ENCODE results near the gene AWAT1.
"Not testable (repeated sequence)": the region's sequence is repeated elsewhere in the genome, so short reads cannot be mapped to it uniquely, and the experiment has no call there.

AWAT1 gene

GRCh38 chrX:70257423-70258288 is 23.2 kb downstream of the AWAT1 start:
- no peak for FAIRE-seq
- DNase-seq (ENCODE audit: insufficient read length, low spot score), result no peak
- TF ChIP-seq PAX5 (IDR thresholded peaks at IDR 0.05; ENCODE audit: insufficient read depth, low read length, severe bottlenecking) (no peak), POU2F2 (IDR thresholded peaks at IDR 0.05; ENCODE audit: low read depth, low read length) (no peak), POLR2A (IDR thresholded peaks at IDR 0.05; ENCODE audit: low read depth, low read length) (no peak), POLR2AphosphoS5 (IDR thresholded peaks at IDR 0.05; ENCODE audit: low read depth, low read length) (no peak), TAF1 (IDR thresholded peaks at IDR 0.05; ENCODE audit: low read depth, low read length) (no peak), SPI1 (IDR thresholded peaks at IDR 0.05; ENCODE audit: low read depth, low read length) (no peak)

- FAIRE-seq (no peak), DNase-seq (ENCODE audit: insufficient read length, low spot score) (no peak)
- no peak for TF ChIP-seq POLR2AphosphoS5 (IDR thresholded peaks at IDR 0.05; ENCODE audit: low read depth, low read length)
- TF ChIP-seq PAX5 (IDR thresholded peaks at IDR 0.05; ENCODE audit: insufficient read depth, low read length, severe bottlenecking), result no peak
- TF ChIP-seq POU2F2 (IDR thresholded peaks at IDR 0.05; ENCODE audit: low read depth, low read length), result no peak
- no peak for TF ChIP-seq TAF1 (IDR thresholded peaks at IDR 0.05; ENCODE audit: low read depth, low read length)
- no peak for TF ChIP-seq POLR2A (IDR thresholded peaks at IDR 0.05; ENCODE audit: low read depth, low read length)
- TF ChIP-seq SPI1 (IDR thresholded peaks at IDR 0.05; ENCODE audit: low read depth, low read length), result no peak
Measured at GRCh38 chrX:70260104-70260503, 25.6 kb downstream of the AWAT1 start, which contains the start of gene P2RY4. Gene P2RY4, minus strand, starts transcription at chrX:70260204. Its CDS starts 580 bp downstream, at chrX:70259624.

- no peak for DNase-seq (ENCODE audit: insufficient read length, low spot score)
- FAIRE-seq, result no peak
- no peak for TF ChIP-seq TAF1 (IDR thresholded peaks at IDR 0.05; ENCODE audit: low read depth, low read length)
- TF ChIP-seq POU2F2 (IDR thresholded peaks at IDR 0.05; ENCODE audit: low read depth, low read length), result no peak
- no peak for TF ChIP-seq POLR2AphosphoS5 (IDR thresholded peaks at IDR 0.05; ENCODE audit: low read depth, low read length)
- TF ChIP-seq PAX5 (IDR thresholded peaks at IDR 0.05; ENCODE audit: insufficient read depth, low read length, severe bottlenecking), result no peak
- TF ChIP-seq SPI1 (IDR thresholded peaks at IDR 0.05; ENCODE audit: low read depth, low read length), result no peak
- no peak for TF ChIP-seq POLR2A (IDR thresholded peaks at IDR 0.05; ENCODE audit: low read depth, low read length)
Measured at GRCh38 chrX:70262952-70263567, 28.6 kb downstream of the AWAT1 start.

GRCh38 chrX:70264784-70265183 is 30.3 kb downstream of the AWAT1 start:
- no peak for FAIRE-seq
- no peak for TF ChIP-seq POLR2AphosphoS5 (IDR thresholded peaks at IDR 0.05; ENCODE audit: low read depth, low read length)
- TF ChIP-seq POU2F2 (IDR thresholded peaks at IDR 0.05; ENCODE audit: low read depth, low read length), result no peak
- TF ChIP-seq TAF1 (IDR thresholded peaks at IDR 0.05; ENCODE audit: low read depth, low read length), result no peak
- no peak for TF ChIP-seq SPI1 (IDR thresholded peaks at IDR 0.05; ENCODE audit: low read depth, low read length)
- no peak for DNase-seq (ENCODE audit: insufficient read length, low spot score)

- no peak for TF ChIP-seq SPI1 (IDR thresholded peaks at IDR 0.05; ENCODE audit: low read depth, low read length)
- TF ChIP-seq TAF1 (IDR thresholded peaks at IDR 0.05; ENCODE audit: low read depth, low read length), result no peak
- no peak for TF ChIP-seq POLR2A (IDR thresholded peaks at IDR 0.05; ENCODE audit: low read depth, low read length)
- TF ChIP-seq PAX5 (IDR thresholded peaks at IDR 0.05; ENCODE audit: insufficient read depth, low read length, severe bottlenecking), result no peak
- no peak for TF ChIP-seq POLR2AphosphoS5 (IDR thresholded peaks at IDR 0.05; ENCODE audit: low read depth, low read length)
- no peak for TF ChIP-seq POU2F2 (IDR thresholded peaks at IDR 0.05; ENCODE audit: low read depth, low read length)
- FAIRE-seq (no peak), DNase-seq (ENCODE audit: insufficient read length, low spot score) (no peak)
Measured at GRCh38 chrX:70268034-70268433, 33.6 kb downstream of the AWAT1 start, which contains the start of gene ARR3. Gene ARR3, plus strand, starts transcription at chrX:70268334. Its CDS starts 1,052 bp downstream, at chrX:70269386.

- not testable (repeated sequence) for DNase-seq (ENCODE audit: insufficient read length, low spot score); FAIRE-seq
Measured at GRCh38 chrX:70274029-70274428, 39.6 kb downstream of the AWAT1 start.

- FAIRE-seq (no peak), DNase-seq (ENCODE audit: insufficient read length, low spot score) (no peak)
- TF ChIP-seq POLR2A (IDR thresholded peaks at IDR 0.05; ENCODE audit: low read depth, low read length) (no peak), PAX5 (IDR thresholded peaks at IDR 0.05; ENCODE audit: insufficient read depth, low read length, severe bottlenecking) (no peak), SPI1 (IDR thresholded peaks at IDR 0.05; ENCODE audit: low read depth, low read length) (no peak), POLR2AphosphoS5 (IDR thresholded peaks at IDR 0.05; ENCODE audit: low read depth, low read length) (no peak), POU2F2 (IDR thresholded peaks at IDR 0.05; ENCODE audit: low read depth, low read length) (no peak), TAF1 (IDR thresholded peaks at IDR 0.05; ENCODE audit: low read depth, low read length) (no peak)
Measured at GRCh38 chrX:70279081-70279480, 44.6 kb downstream of the AWAT1 start.

GRCh38 chrX:70280573-70280972 is 46.1 kb downstream of the AWAT1 start:
- TF ChIP-seq POLR2A (IDR thresholded peaks at IDR 0.05; ENCODE audit: low read depth, low read length) (no peak), SPI1 (IDR thresholded peaks at IDR 0.05; ENCODE audit: low read depth, low read length) (no peak), PAX5 (IDR thresholded peaks at IDR 0.05; ENCODE audit: insufficient read depth, low read length, severe bottlenecking) (no peak)
- no peak for FAIRE-seq
- no peak for DNase-seq (ENCODE audit: insufficient read length, low spot score)

GRCh38 chrX:70281951-70282350 is 47.5 kb downstream of the AWAT1 start, which contains the start of gene RAB41:
Gene RAB41, plus strand, starts transcription at chrX:70282172. Its CDS starts 46 bp downstream, at chrX:70282218.
- TF ChIP-seq TAF1 (IDR thresholded peaks at IDR 0.05; ENCODE audit: low read depth, low read length), result no peak
- TF ChIP-seq PAX5 (IDR thresholded peaks at IDR 0.05; ENCODE audit: insufficient read depth, low read length, severe bottlenecking), result no peak
- no peak for TF ChIP-seq POLR2A (IDR thresholded peaks at IDR 0.05; ENCODE audit: low read depth, low read length)
- no peak for TF ChIP-seq POU2F2 (IDR thresholded peaks at IDR 0.05; ENCODE audit: low read depth, low read length)
- TF ChIP-seq SPI1 (IDR thresholded peaks at IDR 0.05; ENCODE audit: low read depth, low read length), result no peak
- TF ChIP-seq POLR2AphosphoS5 (IDR thresholded peaks at IDR 0.05; ENCODE audit: low read depth, low read length), result no peak
- DNase-seq (ENCODE audit: insufficient read length, low spot score) (no peak), FAIRE-seq (no peak)

Measured in GM12891 (cell line).